NCI-H748 treated with DMSO at 0.1 percent for 48 hours (cell line): ENCODE data around the gene AHRR.
"Not testable (repeated sequence)": the region's sequence is repeated elsewhere in the genome, so short reads cannot be mapped to it uniquely, and the experiment has no call there.

Source experiments
- DNase-seq: peaks from one replicate; lab custom pipeline; 2025; lab: John Stamatoyannopoulos, UW

The AHRR gene

DNA sequence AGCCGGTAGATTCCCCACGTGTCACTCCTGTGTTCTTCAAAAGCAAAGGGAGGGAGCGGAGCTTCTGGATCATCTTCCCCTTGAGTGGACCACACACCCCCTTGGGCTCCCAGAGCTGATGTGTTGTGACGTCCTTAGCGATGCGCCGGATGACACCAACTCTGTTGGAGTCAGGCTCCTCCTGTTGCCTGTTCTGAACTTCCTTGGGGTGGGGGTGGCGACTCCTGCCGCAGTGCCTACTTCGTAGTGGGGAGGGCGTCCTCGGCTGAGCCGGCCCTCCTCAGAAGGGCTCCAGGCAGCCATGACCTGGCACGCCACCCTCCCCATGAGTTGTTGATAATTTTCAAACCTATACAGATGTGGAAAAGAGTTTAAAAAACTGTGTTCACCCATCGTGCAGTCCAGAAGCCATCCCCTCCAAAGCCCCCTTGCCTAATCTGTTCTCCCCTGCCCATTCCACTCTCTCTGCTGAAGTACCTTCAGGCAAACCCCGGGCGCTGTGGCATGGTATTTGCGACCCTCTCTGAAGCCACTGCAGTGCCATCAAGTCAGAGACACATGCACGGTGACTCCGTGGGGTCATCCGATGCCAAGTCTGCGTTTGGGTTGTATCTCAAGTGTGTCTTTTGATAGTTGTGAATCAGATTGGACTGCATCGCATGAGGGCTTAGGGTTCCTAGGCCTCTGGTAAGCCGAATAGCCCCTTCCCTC lies 138.2 kb downstream of the AHRR start:
- no peak for DNase-seq

- no peak for DNase-seq
Measured at GRCh38 chr5:460273-460625, 138.7 kb downstream of the AHRR start.

- no peak for DNase-seq
Measured at GRCh38 chr5:462051-462481, 140.6 kb downstream of the AHRR start.

DNA sequence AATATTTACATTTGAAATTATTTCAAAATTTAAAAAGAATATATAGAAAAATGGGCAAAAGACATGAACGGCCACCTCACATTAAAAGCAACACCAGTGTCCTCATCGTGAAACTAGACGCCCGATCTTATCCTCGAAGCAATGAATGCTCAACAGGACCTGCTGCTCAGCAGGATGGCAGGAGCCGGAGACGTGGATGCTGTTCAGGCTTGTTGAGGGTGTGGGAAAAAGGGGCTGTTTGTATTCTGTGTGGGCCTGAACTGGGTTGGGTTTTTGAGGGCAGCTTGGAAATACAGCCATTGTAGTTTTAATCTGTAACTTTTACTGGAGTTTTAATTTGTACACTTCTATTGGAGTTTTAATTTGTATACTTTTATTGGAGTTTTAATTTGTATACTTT lies 141.8 kb downstream of the AHRR start:
- no peak for DNase-seq

DNA sequence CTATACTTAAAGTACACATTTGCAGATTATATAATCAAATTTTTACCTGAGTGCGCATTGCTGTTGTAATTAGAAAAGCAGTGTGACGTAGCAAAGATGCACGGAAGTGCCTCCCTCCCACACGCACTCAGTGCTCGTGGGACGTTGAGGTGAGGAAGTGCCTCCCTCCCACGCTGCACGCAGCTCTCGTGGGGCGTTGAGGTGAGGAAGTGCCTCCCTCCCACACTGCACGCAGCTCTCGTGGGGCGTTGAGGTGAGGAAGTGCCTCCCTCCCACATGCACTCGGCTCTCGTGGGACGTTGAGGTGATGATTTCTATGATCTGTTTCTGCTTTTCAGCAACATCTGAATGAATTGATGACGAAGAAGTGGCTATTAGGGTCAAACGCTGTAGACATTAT lies 142.4 kb downstream of the AHRR start:
- DNase-seq = no peak

GRCh38 chr5:464446-464842 lies 142.9 kb downstream of the AHRR start:
- no peak for DNase-seq

DNA sequence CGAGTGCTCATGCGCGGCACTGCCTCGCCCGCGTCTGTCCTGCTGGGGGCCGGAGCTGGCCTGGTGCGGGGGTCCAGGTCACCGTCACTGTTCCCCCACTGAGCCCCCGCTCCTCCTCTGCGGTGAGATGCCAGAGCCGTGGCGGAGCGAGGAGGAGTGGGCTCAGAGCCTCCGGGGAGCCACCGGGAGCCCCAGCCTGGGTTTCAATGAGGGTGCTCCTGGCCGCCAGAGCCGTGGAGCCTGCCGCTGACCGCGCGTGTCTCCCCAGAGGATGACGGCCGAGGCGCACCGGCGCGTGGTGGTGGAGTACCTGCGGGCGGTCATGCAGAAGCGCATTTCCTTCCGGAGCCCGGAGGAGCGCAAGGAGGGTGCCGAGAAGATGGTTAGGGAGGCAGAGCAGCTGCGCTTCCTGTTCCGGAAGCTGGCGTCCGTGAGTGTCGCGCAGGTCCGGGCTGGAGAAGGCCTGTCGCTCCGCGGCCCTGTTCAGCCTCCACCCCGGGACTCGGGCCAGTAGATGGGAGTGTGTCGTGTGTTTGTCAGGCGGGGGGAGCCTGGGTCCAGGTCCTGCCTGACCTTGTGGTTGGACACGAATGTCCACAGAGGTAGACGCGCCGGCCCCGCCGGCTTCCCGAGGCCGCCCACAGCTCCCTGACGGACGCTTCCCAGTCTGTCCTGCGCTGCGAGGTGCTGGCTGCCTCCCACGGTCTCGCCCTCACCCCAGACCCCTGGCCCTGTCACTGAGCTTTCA lies 143.5 kb downstream of the AHRR start:
- DNase-seq = no peak

GRCh38 chr5:465591-466403 lies 144.3 kb downstream of the AHRR start:
- no peak for DNase-seq

- no peak for DNase-seq
Measured at GRCh38 chr5:466661-467310, 145.3 kb downstream of the AHRR start.

DNA sequence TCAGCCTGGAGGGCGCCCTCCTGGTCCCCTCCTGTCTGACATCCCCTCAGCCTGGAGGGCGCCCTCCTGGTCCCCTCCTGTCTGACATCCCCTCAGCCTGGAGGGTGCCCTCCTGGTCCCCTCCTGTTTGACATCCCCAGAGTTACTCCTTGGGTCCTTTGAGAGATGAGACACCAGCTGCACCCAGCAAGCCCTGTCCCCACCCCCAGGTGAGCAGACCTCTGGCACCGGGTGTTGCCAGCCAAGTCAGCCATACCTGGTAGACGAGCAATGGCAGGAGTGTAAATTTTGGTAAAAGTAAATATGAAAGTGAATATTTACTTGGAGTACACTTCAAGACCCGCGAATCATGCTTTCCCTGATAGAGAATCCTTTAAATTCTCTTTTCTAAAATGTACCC lies 146.9 kb downstream of the AHRR start:
- DNase-seq = no peak

DNA sequence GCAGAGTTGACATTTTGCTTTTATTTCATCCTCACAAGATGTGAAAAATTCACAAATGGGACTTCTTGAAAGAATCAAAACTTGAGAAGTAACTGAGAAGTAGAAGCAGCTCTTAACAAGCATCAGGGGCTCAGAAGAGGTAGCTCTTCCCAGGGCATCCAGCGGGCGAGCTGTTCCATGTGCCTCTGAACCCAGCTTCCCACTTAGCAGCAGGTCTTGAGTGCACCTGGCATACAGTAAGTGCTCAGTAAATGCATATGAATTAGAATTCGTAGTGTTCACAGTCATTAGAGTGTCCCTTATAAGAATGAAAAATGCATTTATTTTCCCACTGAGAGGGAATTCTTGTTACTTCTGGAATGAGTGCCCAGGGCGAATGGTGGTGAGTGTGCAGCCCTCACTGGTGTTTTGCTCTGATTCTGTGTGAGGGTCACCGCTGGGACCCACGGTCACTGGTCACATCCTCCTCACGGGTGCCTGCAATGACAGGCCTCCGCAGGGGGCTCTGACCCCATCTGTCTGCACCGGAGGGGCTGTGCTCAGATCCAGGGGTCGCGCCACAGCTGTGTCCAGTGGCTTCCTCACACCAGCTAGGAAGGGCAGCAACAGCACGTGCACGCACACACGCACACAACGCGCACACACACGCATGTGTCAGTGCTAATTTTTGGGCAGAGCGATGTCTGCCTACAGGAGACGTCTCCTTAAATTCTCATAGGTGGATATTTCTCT lies 148.4 kb downstream of the AHRR start:
- no peak for DNase-seq

- no peak for DNase-seq
Measured at GRCh38 chr5:470961-471749, 149.6 kb downstream of the AHRR start.

- no peak for DNase-seq
Measured at GRCh38 chr5:471750-472058, 150.2 kb downstream of the AHRR start.

- DNase-seq = no peak
Measured at GRCh38 chr5:472076-472655, 150.7 kb downstream of the AHRR start.

DNA sequence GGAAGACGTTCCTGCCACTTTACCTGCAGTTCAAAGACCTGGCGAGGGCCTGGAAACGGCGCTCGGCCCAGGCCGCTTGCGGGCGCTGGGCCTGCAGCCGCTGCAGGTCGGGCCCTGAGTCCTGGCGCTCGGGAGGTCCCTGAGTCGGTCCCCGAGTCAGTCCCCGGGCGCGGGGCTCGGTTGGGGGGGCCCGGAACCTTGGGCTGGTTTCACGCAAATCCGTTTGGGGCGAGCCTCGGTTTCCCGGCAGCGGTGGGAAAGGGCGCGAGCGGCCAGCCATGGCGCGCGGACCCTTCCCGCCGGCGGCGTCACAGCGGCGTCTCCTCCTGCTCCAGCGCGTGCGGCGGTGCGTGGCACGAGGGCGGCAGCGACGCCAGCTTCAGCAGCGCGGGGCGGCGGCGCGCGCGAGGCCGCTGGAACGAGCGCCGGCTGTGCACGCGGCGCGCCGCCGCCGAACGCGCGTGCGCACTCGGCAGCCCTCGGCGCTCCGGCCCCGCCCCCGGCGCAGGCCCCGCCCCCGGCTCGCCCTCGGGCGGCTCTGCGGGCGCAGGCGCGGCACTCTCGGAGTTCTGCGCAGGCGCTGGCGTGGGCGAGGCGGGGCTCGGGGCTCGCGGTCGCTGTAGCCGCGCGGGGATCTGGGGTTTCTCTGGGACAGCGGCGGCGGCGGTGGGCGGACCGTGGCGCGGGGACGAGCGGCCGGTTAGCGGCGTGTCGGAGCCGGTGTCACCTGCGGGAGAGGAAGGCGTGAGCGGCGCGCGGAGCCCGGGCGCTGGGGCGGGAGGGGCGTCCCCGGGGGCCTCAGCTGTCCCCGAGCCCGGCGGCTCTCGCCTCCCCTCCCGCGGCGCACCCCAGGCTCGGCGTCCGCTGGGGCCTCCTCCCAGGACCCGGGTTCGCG lies 151.4 kb downstream of the AHRR start:
- peak; percentile 94 for DNase-seq

DNA sequence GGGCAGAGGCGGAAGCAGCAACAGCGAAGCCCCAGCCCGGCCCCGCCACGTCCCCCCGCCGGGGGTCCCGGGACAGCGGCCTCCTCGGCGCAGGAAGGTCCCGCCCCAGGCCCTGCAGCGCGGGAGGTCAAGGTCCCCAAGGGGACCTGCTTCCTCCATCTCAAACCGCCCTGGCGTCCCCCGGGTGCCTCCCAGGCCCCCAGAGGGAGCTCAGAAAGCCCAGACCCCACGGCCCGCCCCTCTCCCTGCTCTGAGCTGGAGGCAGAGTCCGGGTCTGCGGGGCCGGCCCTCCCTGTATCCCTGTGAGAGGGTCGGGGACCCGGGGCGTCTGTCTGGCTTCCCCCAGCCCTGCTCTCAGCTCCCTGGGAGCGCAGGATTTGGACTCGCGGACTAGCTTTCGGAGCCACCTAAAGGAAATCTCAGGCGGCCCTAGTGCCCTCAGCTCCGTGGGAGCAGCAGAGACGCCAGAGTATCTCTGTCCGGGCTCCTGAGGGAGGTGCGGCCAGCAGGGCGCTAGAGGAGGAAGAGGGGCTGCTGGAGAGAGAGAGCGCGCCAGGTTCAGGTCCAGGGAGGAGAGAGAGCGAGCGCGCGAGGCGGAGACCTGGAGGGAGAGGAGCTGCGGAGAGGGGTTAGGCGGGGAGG lies 152.2 kb downstream of the AHRR start:
- DNase-seq = peak; percentile 73

DNA sequence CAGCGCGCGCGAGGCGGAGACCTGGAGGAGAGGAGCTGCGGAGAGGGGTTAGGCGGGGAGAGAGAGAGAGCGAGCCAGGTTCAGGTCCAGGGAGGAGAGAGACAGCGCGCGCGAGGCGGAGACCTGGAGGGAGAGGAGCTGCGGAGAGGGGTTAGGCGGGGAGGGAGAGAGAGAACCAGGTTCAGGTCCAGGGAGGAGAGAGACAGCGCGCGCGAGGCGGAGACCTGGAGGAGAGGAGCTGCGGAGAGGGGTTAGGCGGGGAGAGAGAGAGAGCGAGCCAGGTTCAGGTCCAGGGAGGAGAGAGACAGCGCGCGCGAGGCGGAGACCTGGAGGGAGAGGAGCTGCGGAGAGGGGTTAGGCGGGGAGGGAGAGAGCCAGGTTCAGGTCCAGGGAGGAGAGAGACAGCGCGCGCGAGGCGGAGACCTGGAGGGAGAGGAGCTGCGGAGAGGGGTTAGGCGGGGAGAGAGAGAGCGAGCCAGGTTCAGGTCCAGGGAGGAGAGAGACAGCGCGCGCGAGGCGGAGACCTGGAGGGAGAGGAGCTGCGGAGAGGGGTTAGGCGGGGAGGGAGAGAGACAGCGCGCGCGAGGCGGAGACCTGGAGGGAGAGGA lies 152.8 kb downstream of the AHRR start:
- DNase-seq = not testable (repeated sequence)

GRCh38 chr5:474840-475661 lies 153.5 kb downstream of the AHRR start:
- no peak for DNase-seq
